ENCODE results near the gene MRFAP1L1. TPM values are rescaled to one million over a fixed set of nuclear protein-coding genes. Genes with fewer than 3 reads are reported as not detected.
A peak's percentile ranks its signal among the peaks of the same experiment; 100 is the strongest.

Gene MRFAP1L1
- total and polyA plus RNA-seq, 9 of the 15 experiments (the other 6 are each of a cell fraction or from before 2014, with no cell fraction given) = 37.6 to 111 (median 83.8) TPM

DNA sequence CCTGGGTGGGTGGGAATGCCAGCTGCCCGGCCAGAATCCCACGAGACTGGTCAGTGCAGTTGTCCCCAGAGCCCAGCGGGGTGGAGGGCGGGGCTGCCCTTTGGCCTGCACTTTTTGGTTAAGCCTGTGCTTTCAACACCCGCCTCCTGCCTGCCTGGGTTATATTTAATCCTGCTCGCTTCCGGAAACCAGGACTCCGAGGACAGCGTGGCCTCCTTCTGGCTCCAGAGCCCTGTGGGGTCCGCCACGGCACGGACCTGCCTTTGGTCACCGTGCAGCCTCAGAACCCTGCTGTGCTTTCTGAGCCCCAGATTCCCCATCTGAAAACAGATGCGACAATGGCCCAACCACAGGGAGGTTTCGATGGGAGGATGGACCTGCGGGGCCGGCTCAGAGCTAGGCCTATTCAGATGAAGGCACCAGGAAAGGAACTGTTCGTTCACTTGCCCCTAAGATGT is 43.5 kb upstream of the MRFAP1L1 start (continued):
- TF ChIP-seq, protein P1, sequence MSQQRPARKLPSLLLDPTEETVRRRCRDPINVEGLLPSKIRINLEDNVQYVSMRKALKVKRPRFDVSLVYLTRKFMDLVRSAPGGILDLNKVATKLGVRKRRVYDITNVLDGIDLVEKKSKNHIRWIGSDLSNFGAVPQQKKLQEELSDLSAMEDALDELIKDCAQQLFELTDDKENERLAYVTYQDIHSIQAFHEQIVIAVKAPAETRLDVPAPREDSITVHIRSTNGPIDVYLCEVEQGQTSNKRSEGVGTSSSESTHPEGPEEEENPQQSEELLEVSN (IDR thresholded peaks at IDR 0.05; ENCODE audit: borderline replicate concordance in 1 of 2, extremely low read depth in 1 of 2, insufficient read depth in 1 of 2, insufficient read length in 1 of 2, low read depth in 1 of 2, low read length in 1 of 2, poor library complexity in 1 of 2, severe bottlenecking in 1 of 2) = peak in 1 of 2 experiments; percentile 48
- TF ChIP-seq TCF3 (CRISPR knock-in tag; IDR thresholded peaks at IDR 0.05) (0 out of 2 replicates have a peak, but pooled peaks have one; percentile 29), YBX1 (IDR thresholded peaks at IDR 0.05) (no peak), FOXK2 (conservative IDR thresholded peaks at IDR 0.05 in 1 of 2, IDR thresholded peaks at IDR 0.05 in 1 of 2; ENCODE audit: low read depth in 2 of 2) (peak in 1 of 2 experiments; percentile 35; a peak in 1 of 4 replicates), LCOR (CRISPR knock-in tag; IDR thresholded peaks at IDR 0.05) (0 out of 2 replicates have a peak, but pooled peaks have one; percentile 38), GABPA (tag; conservative IDR thresholded peaks at IDR 0.05; ENCODE audit: low read depth) (0 out of 2 replicates have a peak, but pooled peaks have one; percentile 28), NR2C2 (CRISPR knock-in tag; IDR thresholded peaks at IDR 0.05) (no peak), NR2C2 (tag; IDR thresholded peaks at IDR 0.05) (peak; percentile 88), BRD4 (IDR thresholded peaks at IDR 0.05) (no peak), FOXK1 (CRISPR knock-in tag; IDR thresholded peaks at IDR 0.05; ENCODE audit: borderline replicate concordance) (no peak), CTBP1 (IDR thresholded peaks at IDR 0.05; ENCODE audit: borderline replicate concordance) (peak; percentile 47; the same call in 1 of the 2 replicates), TGIF2 (CRISPR knock-in tag; IDR thresholded peaks at IDR 0.05) (no peak), ELF1 (tag; IDR thresholded peaks at IDR 0.05) (peak; percentile 57; the same call in 1 of the 2 replicates), MECOM (CRISPR knock-in tag; IDR thresholded peaks at IDR 0.05) (0 out of 2 replicates have a peak, but pooled peaks have one; percentile 36), U2AF2 (optimal IDR thresholded peaks at IDR 0.05; ENCODE audit: low read depth, low read length) (no peak), MXI1 (IDR thresholded peaks at IDR 0.05; ENCODE audit: low read depth, low read length) (no peak)
- TF ChIP-seq, protein P2, sequence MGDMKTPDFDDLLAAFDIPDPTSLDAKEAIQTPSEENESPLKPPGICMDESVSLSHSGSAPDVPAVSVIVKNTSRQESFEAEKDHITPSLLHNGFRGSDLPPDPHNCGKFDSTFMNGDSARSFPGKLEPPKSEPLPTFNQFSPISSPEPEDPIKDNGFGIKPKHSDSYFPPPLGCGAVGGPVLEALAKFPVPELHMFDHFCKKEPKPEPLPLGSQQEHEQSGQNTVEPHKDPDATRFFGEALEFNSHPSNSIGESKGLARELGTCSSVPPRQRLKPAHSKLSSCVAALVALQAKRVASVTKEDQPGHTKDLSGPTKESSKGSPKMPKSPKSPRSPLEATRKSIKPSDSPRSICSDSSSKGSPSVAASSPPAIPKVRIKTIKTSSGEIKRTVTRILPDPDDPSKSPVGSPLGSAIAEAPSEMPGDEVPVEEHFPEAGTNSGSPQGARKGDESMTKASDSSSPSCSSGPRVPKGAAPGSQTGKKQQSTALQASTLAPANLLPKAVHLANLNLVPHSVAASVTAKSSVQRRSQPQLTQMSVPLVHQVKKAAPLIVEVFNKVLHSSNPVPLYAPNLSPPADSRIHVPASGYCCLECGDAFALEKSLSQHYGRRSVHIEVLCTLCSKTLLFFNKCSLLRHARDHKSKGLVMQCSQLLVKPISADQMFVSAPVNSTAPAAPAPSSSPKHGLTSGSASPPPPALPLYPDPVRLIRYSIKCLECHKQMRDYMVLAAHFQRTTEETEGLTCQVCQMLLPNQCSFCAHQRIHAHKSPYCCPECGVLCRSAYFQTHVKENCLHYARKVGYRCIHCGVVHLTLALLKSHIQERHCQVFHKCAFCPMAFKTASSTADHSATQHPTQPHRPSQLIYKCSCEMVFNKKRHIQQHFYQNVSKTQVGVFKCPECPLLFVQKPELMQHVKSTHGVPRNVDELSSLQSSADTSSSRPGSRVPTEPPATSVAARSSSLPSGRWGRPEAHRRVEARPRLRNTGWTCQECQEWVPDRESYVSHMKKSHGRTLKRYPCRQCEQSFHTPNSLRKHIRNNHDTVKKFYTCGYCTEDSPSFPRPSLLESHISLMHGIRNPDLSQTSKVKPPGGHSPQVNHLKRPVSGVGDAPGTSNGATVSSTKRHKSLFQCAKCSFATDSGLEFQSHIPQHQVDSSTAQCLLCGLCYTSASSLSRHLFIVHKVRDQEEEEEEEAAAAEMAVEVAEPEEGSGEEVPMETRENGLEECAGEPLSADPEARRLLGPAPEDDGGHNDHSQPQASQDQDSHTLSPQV (IDR thresholded peaks at IDR 0.05) = peak; percentile 94
- TF ChIP-seq, protein P3, sequence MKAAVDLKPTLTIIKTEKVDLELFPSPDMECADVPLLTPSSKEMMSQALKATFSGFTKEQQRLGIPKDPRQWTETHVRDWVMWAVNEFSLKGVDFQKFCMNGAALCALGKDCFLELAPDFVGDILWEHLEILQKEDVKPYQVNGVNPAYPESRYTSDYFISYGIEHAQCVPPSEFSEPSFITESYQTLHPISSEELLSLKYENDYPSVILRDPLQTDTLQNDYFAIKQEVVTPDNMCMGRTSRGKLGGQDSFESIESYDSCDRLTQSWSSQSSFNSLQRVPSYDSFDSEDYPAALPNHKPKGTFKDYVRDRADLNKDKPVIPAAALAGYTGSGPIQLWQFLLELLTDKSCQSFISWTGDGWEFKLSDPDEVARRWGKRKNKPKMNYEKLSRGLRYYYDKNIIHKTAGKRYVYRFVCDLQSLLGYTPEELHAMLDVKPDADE (conservative IDR thresholded peaks at IDR 0.05; ENCODE audit: control insufficient read depth, low read depth, low read length) = 0 out of 2 replicates have a peak, but pooled peaks have one; percentile 39
- TF ChIP-seq, protein P4, sequence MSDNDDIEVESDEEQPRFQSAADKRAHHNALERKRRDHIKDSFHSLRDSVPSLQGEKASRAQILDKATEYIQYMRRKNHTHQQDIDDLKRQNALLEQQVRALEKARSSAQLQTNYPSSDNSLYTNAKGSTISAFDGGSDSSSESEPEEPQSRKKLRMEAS (CRISPR knock-in tag; IDR thresholded peaks at IDR 0.05) = peak; percentile 87
- TF ChIP-seq, protein P5, sequence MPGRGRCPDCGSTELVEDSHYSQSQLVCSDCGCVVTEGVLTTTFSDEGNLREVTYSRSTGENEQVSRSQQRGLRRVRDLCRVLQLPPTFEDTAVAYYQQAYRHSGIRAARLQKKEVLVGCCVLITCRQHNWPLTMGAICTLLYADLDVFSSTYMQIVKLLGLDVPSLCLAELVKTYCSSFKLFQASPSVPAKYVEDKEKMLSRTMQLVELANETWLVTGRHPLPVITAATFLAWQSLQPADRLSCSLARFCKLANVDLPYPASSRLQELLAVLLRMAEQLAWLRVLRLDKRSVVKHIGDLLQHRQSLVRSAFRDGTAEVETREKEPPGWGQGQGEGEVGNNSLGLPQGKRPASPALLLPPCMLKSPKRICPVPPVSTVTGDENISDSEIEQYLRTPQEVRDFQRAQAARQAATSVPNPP (IDR thresholded peaks at IDR 0.05; ENCODE audit: borderline replicate concordance, insufficient read depth, insufficient read length) = no peak
